Measurements from ENCODE around the gene KNSTRN.

The KNSTRN gene

GRCh38 chr15:40435710-40436089 lies 53.2 kb downstream of the KNSTRN start:
- no peak for DNase-seq

- DNase-seq: no peak
Observed at GRCh38 chr15:40436116-40436891, 53.8 kb downstream of the KNSTRN start.

GRCh38 chr15:40436892-40437751 lies 54.6 kb downstream of the KNSTRN start:
- DNase-seq: no peak

- DNase-seq: no peak
Observed at GRCh38 chr15:40437752-40438687, 55.5 kb downstream of the KNSTRN start.

- no peak for DNase-seq
Observed at GRCh38 chr15:40438712-40439111, 56.2 kb downstream of the KNSTRN start.

GRCh38 chr15:40439461-40439959 lies 57.0 kb downstream of the KNSTRN start:
- DNase-seq: no peak

GRCh38 chr15:40439960-40440742 lies 57.6 kb downstream of the KNSTRN start:
- DNase-seq: no peak

GRCh38 chr15:40440743-40441564 lies 58.4 kb downstream of the KNSTRN start, which contains the start of gene BAHD1:
BAHD1 (plus strand) TSS chr15:40440953; CDS start chr15:40458465, 17,512 bp downstream.
- peak; percentile 95 for DNase-seq

GRCh38 chr15:40441565-40442531 lies 59.3 kb downstream of the KNSTRN start:
- DNase-seq: no peak

GRCh38 chr15:40443255-40443654 lies 60.7 kb downstream of the KNSTRN start:
- no peak for DNase-seq

GRCh38 chr15:40443846-40444245 lies 61.3 kb downstream of the KNSTRN start:
- DNase-seq: no peak
